ENCODE data around the gene IQSEC2.

IQSEC2 gene

DNA sequence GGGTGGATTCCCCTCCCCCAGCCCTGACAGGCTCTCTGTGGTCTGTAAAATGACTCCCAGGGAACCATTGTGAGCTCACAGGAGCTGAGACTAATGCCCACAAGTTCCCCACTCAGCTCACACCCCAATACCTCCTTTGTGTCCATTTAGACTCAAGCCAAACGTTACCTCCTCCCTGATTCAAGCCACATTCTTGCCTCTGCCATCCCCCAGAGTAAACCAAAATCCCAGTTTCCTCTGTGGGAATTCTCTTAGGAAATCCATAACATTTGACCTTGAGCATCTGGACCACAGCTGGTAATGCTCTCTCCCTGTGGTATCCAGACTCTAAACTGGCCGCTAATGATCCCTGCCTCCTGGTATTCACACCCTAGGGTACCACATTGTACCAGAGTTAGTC lies 30.1 kb downstream of the IQSEC2 start:
- no peaks in the 10 kb centered on the region for H3K36me3 Mint-ChIP-seq (ENCODE audit: low read depth)
- no peak overlapping the region for H3K27ac Mint-ChIP-seq
- DNase-seq, result no peak
- no peaks in the 10 kb centered on the region for H3K9me3 Mint-ChIP-seq
- no peaks in the 10 kb centered on the region for H3K4me1 Mint-ChIP-seq (ENCODE audit: low read depth)
- H3K27me3 Mint-ChIP-seq, result peaks cover 15% of the 10 kb centered on the region
- H3K4me3 Mint-ChIP-seq, result no peak overlapping the region

GRCh38 chrX:53250556-53250955 lies 30.8 kb downstream of the IQSEC2 start:
- no peak for DNase-seq
- no peak overlapping the region for H3K4me3 Mint-ChIP-seq
- peaks cover 19% of the 10 kb centered on the region for H3K27me3 Mint-ChIP-seq
- H3K9me3 Mint-ChIP-seq, result no peaks in the 10 kb centered on the region
- no peak overlapping the region for H3K27ac Mint-ChIP-seq
- no peaks in the 10 kb centered on the region for H3K4me1 Mint-ChIP-seq (ENCODE audit: low read depth)
- no peaks in the 10 kb centered on the region for H3K36me3 Mint-ChIP-seq (ENCODE audit: low read depth)

DNA sequence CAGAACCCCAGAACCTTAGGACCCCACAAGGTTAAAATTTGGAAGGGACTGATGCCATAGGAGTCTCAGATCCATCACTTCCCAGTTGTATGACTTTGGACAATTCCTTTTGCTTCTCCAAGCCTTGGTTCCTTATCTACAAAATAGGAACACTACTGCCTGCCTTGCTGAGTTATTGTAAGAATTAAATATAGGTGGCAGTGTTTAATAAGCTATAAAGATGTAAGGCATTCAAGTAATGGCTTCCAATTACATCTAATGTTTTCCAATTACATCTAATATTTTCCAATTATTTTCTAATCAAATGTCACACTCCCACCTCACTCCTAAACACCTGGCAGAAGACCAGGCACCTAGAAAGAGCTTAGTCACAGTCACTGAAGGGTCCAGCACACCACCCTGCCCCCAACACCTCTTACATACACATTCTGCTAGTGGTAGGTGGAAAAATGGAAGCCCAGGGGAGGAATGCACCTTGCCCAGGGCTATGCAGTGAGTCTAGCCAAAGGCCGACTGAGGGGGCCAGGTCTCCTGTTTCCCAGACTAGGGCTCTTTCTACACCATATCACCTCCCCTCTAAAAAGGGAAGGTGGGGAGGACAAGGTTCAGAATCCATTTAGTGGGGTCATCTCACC lies 31.9 kb downstream of the IQSEC2 start:
- Mint-ChIP-seq H3K27ac (no peak overlapping the region), H3K27me3 (peaks cover 22% of the 10 kb centered on the region), H3K4me1 (ENCODE audit: low read depth) (no peaks in the 10 kb centered on the region), H3K36me3 (ENCODE audit: low read depth) (no peaks in the 10 kb centered on the region), H3K9me3 (no peaks in the 10 kb centered on the region), H3K4me3 (no peak overlapping the region)
- no peak for DNase-seq

DNA sequence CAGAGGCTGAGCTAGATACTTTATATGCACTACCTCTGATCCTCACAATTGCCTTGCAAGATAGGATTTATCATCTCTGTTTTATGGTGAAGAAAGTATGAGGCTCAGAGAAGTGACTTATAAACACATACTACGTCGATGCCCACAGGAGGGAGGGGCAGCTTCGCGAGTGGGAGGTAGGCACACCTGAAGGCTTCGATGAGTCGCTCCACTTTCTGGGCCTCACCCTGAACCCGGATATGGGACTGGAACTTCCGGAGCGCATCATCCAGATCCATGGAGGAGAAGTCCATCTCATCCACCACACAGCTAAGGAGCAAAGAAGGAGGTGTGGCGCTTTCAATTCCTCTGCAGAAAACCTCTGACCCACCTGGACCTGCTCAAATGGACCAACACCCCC lies 33.5 kb downstream of the IQSEC2 start:
- DNase-seq, result no peak
- Mint-ChIP-seq H3K36me3 (ENCODE audit: low read depth) (no peaks in the 10 kb centered on the region), H3K9me3 (no peaks in the 10 kb centered on the region), H3K4me3 (no peak overlapping the region), H3K4me1 (ENCODE audit: low read depth) (no peaks in the 10 kb centered on the region), H3K27me3 (peaks cover 28% of the 10 kb centered on the region), H3K27ac (no peak overlapping the region)

DNA sequence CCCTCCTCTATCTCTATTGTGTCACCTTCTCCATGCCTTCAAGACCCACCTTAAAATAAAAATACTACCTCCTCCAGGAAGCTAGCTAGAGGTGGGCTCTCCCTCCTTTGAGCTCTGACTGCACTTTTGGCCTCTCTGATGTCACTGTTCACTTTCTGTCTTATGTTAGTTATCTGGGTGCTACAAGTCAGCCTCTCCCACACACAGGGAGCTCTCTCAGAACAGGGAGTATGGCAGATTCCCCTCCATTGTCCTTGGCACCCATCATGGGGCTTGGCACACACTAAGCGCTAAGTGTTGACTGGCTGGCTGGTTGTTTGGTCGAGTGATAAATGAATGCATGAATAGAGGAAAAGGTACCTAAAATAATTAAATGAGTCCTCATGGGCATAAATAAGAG lies 35.2 kb downstream of the IQSEC2 start:
- DNase-seq, result no peak
- peaks cover 28% of the 10 kb centered on the region for H3K27me3 Mint-ChIP-seq
- peaks cover 4% of the 10 kb centered on the region for H3K4me1 Mint-ChIP-seq (ENCODE audit: low read depth)
- no peaks in the 10 kb centered on the region for H3K36me3 Mint-ChIP-seq (ENCODE audit: low read depth)
- no peak overlapping the region for H3K4me3 Mint-ChIP-seq
- H3K27ac Mint-ChIP-seq, result no peak overlapping the region
- H3K9me3 Mint-ChIP-seq, result no peaks in the 10 kb centered on the region

- Mint-ChIP-seq H3K4me3 (no peak overlapping the region), H3K9me3 (no peaks in the 10 kb centered on the region), H3K27ac (no peak overlapping the region), H3K36me3 (ENCODE audit: low read depth) (no peaks in the 10 kb centered on the region), H3K4me1 (ENCODE audit: low read depth) (peaks cover 9% of the 10 kb centered on the region), H3K27me3 (peaks cover 28% of the 10 kb centered on the region)
- DNase-seq, result no peak
Measured at GRCh38 chrX:53244610-53245009, 36.8 kb downstream of the IQSEC2 start.

DNA sequence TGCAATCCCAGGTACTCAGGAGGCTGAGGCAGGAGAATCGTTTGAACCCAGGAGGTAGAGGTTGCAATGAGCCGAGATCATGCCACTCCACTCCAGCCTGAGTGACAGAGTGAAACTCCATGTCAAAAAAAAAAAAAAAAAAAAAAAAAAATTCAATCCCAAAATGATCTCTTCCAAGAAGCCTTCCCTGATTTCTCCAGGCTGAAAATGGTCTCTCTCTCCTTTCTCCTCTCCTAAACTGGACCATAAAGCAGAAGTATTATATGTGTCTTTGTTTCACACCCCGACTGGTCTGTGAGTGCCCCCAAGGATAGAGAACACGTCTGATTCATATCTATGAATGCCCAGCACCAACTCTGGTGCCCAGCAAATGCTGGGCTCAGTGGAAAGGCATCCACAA lies 39.1 kb downstream of the IQSEC2 start:
- Mint-ChIP-seq H3K4me3 (no peak overlapping the region), H3K36me3 (ENCODE audit: low read depth) (no peaks in the 10 kb centered on the region), H3K27me3 (peaks cover 23% of the 10 kb centered on the region), H3K4me1 (ENCODE audit: low read depth) (peaks cover 16% of the 10 kb centered on the region), H3K27ac (no peak overlapping the region), H3K9me3 (no peaks in the 10 kb centered on the region)
- DNase-seq, result no peak

DNA sequence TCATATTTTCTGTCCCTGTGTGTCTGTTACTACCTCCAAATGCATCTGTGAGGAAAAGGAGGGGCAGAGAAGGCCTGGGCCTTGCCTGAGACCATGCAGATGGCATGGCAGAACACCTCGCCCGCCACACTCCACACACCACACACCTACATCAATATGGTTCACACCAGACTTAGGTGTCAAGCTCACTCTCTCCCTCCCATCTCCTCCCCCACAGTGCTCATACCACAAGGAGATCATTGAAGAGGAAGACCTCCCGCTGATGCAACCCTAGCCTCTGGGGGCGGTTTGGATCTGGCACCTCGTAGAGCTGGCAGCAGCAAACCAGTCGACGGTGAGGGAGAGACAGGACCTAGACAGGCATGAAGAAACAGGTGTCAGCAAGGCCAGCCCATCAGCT lies 39.8 kb downstream of the IQSEC2 start:
- H3K4me3 Mint-ChIP-seq, result no peak overlapping the region
- no peak for DNase-seq
- H3K27ac Mint-ChIP-seq, result no peak overlapping the region
- peaks cover 17% of the 10 kb centered on the region for H3K27me3 Mint-ChIP-seq
- H3K4me1 Mint-ChIP-seq (ENCODE audit: low read depth), result peaks cover 16% of the 10 kb centered on the region
- no peaks in the 10 kb centered on the region for H3K9me3 Mint-ChIP-seq
- H3K36me3 Mint-ChIP-seq (ENCODE audit: low read depth), result no peaks in the 10 kb centered on the region

- Mint-ChIP-seq H3K9me3 (no peaks in the 10 kb centered on the region), H3K4me3 (no peak overlapping the region), H3K27me3 (peaks cover 10% of the 10 kb centered on the region), H3K36me3 (ENCODE audit: low read depth) (no peaks in the 10 kb centered on the region), H3K27ac (peak overlapping the region; percentile 37), H3K4me1 (ENCODE audit: low read depth) (peaks cover 16% of the 10 kb centered on the region)
- DNase-seq, result peak; percentile 79
Measured at GRCh38 chrX:53239474-53239873, 41.9 kb downstream of the IQSEC2 start.

- DNase-seq, result no peak
- no peaks in the 10 kb centered on the region for H3K36me3 Mint-ChIP-seq (ENCODE audit: low read depth)
- no peak overlapping the region for H3K27ac Mint-ChIP-seq
- H3K4me3 Mint-ChIP-seq, result no peak overlapping the region
- no peaks in the 10 kb centered on the region for H3K9me3 Mint-ChIP-seq
- peaks cover 19% of the 10 kb centered on the region for H3K27me3 Mint-ChIP-seq
- H3K4me1 Mint-ChIP-seq (ENCODE audit: low read depth), result peaks cover 16% of the 10 kb centered on the region
Measured at GRCh38 chrX:53237056-53237455, 44.3 kb downstream of the IQSEC2 start.

GRCh38 chrX:53236025-53236679 lies 45.2 kb downstream of the IQSEC2 start:
- Mint-ChIP-seq H3K36me3 (ENCODE audit: low read depth) (no peaks in the 10 kb centered on the region), H3K27ac (no peak overlapping the region), H3K4me1 (ENCODE audit: low read depth) (peaks cover 13% of the 10 kb centered on the region), H3K9me3 (no peaks in the 10 kb centered on the region), H3K4me3 (no peak overlapping the region), H3K27me3 (peaks cover 28% of the 10 kb centered on the region)
- no peak for DNase-seq

- peaks cover 13% of the 10 kb centered on the region for H3K4me1 Mint-ChIP-seq (ENCODE audit: low read depth)
- H3K9me3 Mint-ChIP-seq, result no peaks in the 10 kb centered on the region
- peaks cover 34% of the 10 kb centered on the region for H3K27me3 Mint-ChIP-seq
- no peaks in the 10 kb centered on the region for H3K36me3 Mint-ChIP-seq (ENCODE audit: low read depth)
- H3K4me3 Mint-ChIP-seq, result no peak overlapping the region
- DNase-seq, result no peak
- H3K27ac Mint-ChIP-seq, result no peak overlapping the region
Measured at GRCh38 chrX:53235566-53235965, 45.8 kb downstream of the IQSEC2 start.

- no peak overlapping the region for H3K27ac Mint-ChIP-seq
Measured at GRCh38 chrX:53234484-53234883, 46.9 kb downstream of the IQSEC2 start.

DNA sequence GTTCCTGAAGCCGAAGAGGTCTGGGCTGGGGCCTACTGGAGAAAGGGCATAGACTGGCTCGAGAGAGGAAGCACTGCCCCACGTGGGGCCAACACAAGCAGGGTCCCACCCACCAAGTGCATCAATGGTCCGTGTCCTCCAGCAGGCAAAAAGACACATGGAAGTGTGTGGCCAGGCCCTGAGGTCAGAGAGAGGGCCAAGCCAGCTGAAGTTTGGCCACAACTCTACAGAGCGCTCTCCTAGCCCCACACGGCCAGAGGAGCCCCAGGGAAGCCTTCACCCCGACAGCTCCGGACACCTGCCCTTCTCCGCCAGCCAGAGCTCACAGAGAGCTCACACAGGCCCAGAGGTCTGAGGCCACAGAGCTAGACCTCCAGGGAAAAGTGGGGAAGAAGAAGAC lies 47.8 kb downstream of the IQSEC2 start:
- Mint-ChIP-seq H3K4me1 (ENCODE audit: low read depth) (no peaks in the 10 kb centered on the region), H3K36me3 (ENCODE audit: low read depth) (no peaks in the 10 kb centered on the region), H3K27ac (no peak overlapping the region), H3K27me3 (peaks cover 39% of the 10 kb centered on the region), H3K4me3 (no peak overlapping the region), H3K9me3 (no peaks in the 10 kb centered on the region)
- no peak for DNase-seq

More at GRCh38 chrX:53234484-53234883, 46.9 kb downstream of the IQSEC2 start:
- Mint-ChIP-seq H3K27me3 (peaks cover 38% of the 10 kb centered on the region), H3K4me3 (no peak overlapping the region), H3K36me3 (ENCODE audit: low read depth) (no peaks in the 10 kb centered on the region), H3K4me1 (ENCODE audit: low read depth) (peaks cover 6% of the 10 kb centered on the region), H3K9me3 (no peaks in the 10 kb centered on the region)
- no peak for DNase-seq

- Mint-ChIP-seq H3K36me3 (ENCODE audit: low read depth) (peaks cover 1% of the 10 kb centered on the region), H3K27me3 (peaks cover 36% of the 10 kb centered on the region), H3K27ac (no peak overlapping the region), H3K4me3 (no peak overlapping the region), H3K9me3 (no peaks in the 10 kb centered on the region), H3K4me1 (ENCODE audit: low read depth) (peaks cover 12% of the 10 kb centered on the region)
- DNase-seq, result no peak
Measured at GRCh38 chrX:53230116-53230515, 51.3 kb downstream of the IQSEC2 start.

Data from activated T-cell treated with anti-CD3 and anti-CD28 coated beads, Interleukin-2, amount 50 U/mL, for 24 hours (primary cell).